GM15510 (cell line): ENCODE data around the gene GSTT2B.
"Not testable (repeated sequence)": the region's sequence is repeated elsewhere in the genome, so short reads cannot be mapped to it uniquely, and the experiment has no call there.

ENCODE experiments used
- POLR2A ChIP-seq: IDR thresholded peaks from 3 replicates; pipeline ENCODE4 v1.6.1; 2011; ENCODE audit warnings: borderline replicate concordance; ENCODE audit not compliant: insufficient read length; ENCODE audit errors: extremely low read depth

The GSTT2B gene, protein sequence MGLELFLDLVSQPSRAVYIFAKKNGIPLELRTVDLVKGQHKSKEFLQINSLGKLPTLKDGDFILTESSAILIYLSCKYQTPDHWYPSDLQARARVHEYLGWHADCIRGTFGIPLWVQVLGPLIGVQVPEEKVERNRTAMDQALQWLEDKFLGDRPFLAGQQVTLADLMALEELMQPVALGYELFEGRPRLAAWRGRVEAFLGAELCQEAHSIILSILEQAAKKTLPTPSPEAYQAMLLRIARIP

GRCh38 chr22:23961084-23961771 is at the start of gene GSTT2B:
Gene GSTT2B (minus strand): TSS chr22:23961195. CDS start chr22:23961131, 64 bp downstream.
- not testable (repeated sequence) for TF ChIP-seq POLR2A

DNA sequence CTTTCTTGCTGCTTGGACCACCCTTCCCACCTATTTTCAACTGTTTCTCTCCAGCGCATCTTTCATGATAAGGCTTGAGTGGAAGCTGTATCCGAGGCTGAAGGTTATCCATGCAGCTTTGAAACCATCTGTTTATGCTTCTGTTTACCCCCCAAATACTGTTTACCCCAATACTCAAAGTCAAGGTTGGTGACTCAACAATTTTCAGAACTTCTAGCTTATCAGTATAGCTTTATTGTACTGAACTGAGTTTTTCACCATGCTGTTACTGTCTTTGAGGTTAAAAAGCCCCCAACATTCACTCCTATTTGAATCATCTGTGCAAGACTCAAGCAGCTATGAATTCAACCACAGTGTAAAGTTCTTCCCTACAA is 49.0 kb upstream of the GSTT2B start:
- TF ChIP-seq POLR2A = no peak

- TF ChIP-seq POLR2A = no peak
Observed at GRCh38 chr22:24009227-24010017, 48.4 kb upstream of the GSTT2B start.

GRCh38 chr22:24008381-24009226 is 47.6 kb upstream of the GSTT2B start:
- no peak for TF ChIP-seq POLR2A

DNA sequence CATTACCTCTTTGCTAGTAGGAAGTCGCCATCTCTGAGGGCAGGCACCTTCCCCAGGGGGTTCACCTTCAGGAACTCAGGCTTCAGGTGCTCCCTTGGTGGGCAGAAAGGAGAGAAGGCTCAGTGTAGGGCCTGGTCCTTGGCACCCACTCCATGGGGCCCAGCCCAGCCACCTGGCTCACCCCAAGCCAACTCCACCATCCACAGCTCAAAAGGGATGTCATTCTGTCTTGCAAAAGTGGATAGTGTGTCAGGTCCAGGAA is 47.0 kb upstream of the GSTT2B start:
- TF ChIP-seq POLR2A = no peak

- no peak for TF ChIP-seq POLR2A
Observed at GRCh38 chr22:24007253-24008021, 46.4 kb upstream of the GSTT2B start.

DNA sequence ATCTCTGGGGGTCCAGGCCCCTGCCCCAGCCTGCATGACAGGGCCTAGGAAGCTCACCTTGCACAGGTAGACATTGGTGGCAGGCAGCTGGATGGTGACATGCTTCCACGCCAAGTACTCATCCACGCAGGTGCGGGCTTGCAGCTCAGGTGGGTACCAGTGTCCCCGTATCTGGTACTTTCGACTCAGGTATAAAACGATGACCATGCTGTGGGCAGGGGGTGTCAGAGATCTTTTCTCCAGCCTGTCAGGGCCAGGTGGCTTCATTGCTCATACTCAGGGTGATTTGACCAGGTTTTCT is 45.9 kb upstream of the GSTT2B start:
- TF ChIP-seq POLR2A = no peak

GRCh38 chr22:24006207-24006913 is 45.4 kb upstream of the GSTT2B start:
- TF ChIP-seq POLR2A = no peak

DNA sequence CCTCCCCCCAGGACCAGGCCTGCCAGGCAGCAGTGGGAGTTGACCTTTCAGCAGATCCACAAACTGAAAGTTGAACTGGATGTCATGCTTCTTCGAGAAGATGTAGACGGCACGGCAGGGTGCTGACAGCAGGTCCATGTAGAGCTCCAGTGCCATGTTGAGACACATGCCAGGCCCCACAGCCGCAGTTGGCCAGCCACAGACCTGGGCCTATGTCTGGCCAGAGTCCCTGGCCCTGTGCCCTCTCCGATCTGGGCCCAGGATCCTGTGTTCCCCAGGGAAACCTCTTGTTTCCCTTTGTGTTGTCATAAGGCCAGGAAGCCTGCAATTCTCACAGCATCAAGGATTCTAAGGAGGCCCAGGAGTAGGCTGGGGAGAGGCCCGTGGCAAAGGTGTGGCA is 44.2 kb upstream of the GSTT2B start, which contains the start of gene GSTT4:
Gene GSTT4, minus strand, starts transcription at position 253 of the 400 bp plus-strand sequence. Its CDS starts 97 bp downstream, at position 156.
- no peak for TF ChIP-seq POLR2A

DNA sequence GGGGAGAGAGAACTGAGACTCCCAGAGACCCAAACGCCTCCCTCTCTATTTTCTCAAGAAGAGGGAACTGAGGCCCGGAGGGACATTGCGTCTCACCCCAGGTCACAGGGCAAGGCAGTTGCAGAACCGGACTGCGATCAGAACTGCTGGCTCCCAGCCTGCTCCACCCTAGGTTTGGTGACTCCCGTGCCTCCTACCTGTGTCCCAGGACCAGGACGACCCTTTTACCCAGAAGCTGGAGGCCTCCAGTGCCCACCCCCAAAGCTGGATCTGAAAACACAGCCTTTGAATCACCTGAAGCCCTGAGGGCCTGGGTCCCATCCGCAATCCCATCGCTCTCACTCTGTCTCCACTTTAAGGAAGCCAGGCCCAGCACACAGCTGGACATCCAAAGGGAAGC is 42.9 kb upstream of the GSTT2B start:
- no peak for TF ChIP-seq POLR2A

DNA sequence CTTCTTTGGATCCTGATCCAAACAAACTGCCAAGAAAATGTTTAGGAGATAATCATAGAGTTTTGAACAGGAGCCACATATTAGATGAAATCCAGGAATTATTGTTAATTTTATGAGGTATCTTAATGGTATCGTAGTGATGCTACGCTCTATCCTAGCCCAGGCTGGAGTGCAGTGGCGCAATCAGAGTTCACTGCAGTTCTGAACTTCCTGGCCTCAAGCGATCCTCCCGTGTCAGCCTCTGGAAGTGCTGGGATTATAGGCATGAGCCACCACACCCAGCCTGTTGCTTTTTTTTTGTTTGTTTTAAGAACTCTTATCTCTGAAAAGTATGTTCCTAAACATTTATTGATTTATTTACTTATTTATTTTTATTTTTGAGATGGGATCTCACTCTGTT is 41.9 kb upstream of the GSTT2B start:
- TF ChIP-seq POLR2A = no peak

- TF ChIP-seq POLR2A = no peak
Observed at GRCh38 chr22:24002272-24002671, 41.3 kb upstream of the GSTT2B start.

- TF ChIP-seq POLR2A = no peak
Observed at GRCh38 chr22:24001314-24001713, 40.3 kb upstream of the GSTT2B start.

GRCh38 chr22:23997092-23997491 is 36.1 kb upstream of the GSTT2B start:
- TF ChIP-seq POLR2A = no peak

DNA sequence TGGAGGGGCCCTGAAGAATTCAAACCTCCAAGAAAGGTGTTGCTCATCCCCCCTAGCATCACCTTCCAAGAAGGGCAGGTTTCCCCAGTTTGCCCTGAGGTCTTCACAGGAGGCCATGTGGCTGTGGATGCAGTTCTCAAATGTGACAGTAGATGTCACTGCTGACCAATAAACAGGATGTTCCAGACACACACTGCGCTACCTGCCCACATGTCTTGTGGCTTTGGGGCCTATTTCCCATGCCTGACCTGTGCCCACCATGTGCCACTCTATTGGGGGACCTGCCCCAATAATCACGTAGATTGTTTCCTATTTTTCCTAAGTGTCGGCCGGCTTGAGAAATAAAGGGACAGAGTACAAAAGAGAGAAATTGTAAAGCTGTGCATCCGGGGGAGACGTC is 23.4 kb upstream of the GSTT2B start:
- no peak for TF ChIP-seq POLR2A
